Activated T-cell treated with anti-CD3 and anti-CD28 coated beads for 4 hours (primary cell): ENCODE results near the gene FAM136A.
"Not testable (repeated sequence)": the region's sequence is repeated elsewhere in the genome, so short reads cannot be mapped to it uniquely, and the experiment has no call there.

Experiments used
- DNase-seq: peaks from one replicate; pipeline ENCODE4 v3.0.0-alpha.2; 2020

FAM136A gene

DNA sequence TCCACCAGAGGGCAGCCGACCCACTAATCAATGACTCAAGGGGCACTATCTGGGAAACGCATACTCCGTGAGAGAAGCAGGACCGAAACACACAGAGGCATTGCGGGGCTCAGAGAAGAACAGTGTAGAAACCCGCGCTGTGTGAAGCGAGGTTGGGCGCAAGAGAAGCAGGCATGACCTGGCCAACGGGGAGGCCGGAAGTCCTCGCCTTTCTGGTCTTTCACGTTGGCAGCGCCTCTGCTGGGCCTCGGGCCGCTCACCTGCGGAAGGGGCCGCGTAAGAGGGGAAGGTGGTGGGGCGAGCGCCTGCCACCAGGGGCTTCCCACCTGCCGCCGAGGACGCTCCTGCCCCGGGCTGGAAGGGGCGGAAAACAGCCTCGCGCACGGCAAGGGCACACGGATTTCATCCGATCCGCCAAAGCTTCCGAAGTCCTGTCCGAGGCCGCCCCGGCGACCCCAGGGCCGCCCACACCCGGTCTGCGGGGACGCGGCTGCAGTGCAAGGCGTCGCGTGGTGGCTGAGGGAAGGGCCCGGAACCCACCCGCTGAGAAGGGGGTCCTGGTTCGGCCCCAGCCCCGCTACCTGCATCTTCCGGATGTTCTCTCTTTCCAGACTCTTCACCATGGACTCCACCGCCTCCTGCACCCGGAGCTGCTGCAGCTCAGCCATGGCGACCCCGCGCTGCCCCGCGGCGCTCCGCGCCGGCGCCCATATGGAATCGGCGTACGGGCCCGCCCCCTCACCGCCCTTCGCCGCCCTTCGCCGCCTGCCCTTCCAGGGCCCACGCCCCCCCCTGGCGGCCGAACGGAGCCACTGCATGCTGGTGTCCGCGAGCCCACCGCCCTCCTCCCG is at the start of gene FAM136A:
TSS of gene FAM136A (minus strand) at position 724 of the 851 bp plus-strand sequence. CDS start at position 668, 56 bp downstream.
- DNase-seq, result peak; percentile 84

DNA sequence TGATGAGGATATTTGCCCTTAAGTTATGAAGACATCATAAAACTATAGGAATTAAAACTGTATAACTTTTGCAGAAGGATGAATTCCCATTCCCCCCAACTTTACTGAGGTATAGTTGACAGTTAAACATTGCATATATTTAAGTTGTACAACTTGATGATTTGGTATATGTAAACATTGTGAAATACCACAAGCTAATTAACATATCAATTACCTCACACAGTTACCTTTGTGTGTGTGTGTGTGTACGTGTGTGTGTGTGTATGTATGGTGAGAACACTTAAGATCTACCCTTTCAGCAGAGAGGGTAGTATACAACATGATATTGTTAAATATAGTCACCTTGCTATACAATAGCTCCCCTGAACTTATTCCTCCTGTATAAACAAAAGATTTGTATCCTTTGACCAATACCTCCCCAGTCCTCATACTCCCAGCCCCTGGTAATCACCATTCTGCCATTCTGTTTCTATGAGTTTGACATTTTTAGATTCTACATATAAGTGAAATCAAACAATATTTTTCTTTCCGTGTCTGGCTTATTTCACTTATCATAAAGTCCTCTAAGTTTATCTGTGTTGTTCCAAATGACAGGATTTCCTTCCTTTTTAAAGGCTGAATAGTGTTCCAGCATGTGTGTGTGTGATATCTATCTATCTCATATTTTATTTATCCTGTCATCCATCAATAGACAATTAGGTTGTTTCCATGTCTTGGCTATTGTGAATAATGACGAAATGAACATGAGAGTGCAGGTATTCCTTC is 48.2 kb upstream of the FAM136A start:
- no peak for DNase-seq

DNA sequence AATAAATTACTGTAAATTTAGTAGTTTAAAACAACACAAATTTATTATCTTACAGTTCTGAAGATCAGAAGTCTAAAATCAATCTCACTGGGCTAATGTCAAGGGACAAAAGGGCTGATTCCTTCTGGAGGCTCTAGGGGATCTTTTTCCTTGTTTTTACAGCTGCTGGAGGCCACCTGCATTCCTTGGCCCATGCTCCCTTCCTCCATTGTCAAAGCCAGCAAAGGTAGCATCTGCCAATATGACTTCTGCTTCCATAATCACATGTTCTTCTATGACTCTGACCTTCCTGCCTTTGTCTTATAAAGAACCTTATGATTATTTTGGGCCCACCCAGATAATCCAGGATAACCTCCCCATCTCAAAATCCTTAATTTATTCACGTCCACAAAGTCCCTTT is 46.0 kb upstream of the FAM136A start:
- no peak for DNase-seq

DNA sequence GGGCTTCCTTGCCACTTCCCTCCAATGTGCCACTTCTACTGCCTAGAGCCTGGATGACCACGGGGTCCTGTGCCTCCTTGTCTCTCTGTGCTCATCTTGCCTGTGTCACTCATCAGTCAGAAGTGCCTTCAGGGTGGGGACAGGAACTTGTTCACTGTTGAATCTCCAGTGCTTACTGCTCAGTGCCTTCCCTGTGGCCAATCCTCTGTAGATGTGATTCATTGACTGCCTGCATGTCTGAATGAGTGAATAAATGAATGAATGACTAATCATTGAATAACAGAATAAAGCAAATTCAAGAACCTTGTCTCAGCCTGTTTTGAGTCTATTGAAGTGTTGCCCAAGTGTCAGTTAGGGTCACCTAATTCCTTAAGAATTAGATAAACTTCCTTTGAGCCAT is 42.3 kb upstream of the FAM136A start:
- DNase-seq, result no peak

DNA sequence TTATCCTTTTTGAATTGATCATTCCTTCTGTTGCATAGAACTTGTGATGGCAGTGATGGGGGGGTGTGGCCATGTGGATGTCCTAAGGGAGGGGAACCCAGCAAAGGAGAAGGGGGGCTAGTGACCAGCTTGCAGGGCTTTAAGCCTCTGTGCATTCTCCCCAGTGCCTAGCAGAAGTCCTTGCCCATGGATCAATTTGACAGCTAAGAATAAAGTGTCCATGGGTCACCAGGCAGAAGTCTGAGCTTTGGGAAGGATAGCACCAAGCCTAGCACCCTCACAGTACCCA is 39.6 kb upstream of the FAM136A start:
- DNase-seq, result no peak

DNA sequence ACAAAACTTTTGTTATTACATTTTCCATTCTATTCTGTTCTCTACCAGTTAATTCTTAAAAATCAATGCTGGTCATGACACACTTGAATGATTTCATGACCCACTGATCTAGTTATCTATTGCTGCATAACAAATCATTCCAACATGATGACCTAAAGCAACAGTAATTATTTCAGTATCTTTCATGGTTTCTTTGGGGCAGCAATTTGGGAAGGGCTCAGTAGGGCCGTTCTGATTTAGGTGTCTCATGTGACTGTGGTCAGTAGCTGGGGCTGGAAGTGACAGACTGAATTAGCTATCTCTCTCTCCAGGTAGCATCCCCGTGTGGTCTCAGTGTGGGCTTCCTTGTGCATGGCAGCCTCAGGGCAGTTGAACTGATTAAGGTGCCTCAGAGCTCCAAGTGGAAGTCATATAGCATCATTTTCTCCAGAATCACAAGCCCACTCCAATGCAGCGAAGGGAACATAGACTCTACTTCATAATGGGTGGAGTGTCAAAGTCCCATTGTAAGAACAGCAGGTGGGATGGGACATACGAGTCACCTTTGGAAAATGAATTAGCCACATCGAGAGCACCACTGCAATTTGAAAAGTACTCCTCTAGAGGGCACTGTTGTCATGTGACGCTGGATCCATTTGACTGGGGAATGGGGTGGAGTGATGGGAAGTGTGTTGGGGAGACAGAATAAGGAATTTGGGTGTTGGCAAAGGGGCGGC is 39.1 kb upstream of the FAM136A start:
- peak; percentile 8 for DNase-seq

DNA sequence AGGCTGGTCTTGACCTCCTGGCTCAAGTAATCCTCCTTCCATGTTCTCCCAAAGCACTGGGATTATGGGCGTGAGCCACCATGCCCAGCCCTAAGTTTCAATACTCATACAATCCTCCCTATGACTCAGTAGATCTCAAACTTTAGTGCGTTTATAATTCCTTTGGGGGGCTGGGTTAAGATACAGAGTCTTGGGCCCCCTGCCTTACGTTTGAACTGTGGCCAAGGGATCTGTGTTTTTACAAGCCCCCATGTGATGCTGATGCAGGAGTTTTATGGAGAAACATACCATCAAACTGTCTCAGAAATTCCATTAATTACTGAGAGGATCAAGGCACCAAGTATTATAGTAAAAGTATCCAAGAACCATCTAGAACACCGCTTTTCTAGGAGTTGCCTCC is 38.2 kb upstream of the FAM136A start:
- no peak for DNase-seq

DNA sequence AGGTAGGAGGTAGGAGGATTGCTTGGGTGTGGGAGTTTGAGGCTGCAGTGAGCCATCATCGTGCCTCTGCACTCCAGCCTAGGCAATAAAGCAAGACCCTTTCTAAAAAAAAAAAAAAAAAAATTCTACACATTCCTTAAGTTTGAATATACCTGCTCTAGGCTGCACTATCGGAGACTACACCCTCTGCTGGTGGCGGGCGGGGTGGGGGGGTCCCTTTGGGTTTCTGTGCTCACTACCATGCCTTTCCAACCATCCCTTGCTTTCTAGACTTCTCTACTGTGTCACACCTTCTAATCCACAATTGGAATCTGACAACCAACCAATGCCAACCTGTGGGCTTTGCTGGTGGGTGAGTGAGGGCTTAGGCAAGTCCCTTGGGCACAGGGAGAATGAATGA is 34.7 kb upstream of the FAM136A start:
- DNase-seq, result no peak

DNA sequence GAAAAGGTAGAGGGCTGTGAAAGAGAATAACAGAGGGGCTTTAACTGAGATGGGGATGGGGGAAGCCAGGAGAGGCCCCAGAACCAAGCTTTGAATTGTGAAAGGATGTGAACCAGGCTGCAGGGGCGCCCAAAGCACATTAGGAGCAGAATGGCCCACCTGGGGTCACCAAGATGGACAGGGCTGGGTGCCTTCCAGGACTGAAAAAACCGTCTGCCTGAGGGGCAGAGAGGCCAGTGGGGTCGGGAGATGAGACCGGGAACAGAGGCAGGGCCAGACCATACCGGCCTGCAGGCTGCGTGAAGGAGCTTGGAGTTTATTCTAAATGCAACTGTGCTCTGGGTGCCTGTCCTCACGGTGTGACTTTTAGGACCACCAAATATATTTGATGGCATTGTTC is 29.1 kb upstream of the FAM136A start:
- no peak for DNase-seq

DNA sequence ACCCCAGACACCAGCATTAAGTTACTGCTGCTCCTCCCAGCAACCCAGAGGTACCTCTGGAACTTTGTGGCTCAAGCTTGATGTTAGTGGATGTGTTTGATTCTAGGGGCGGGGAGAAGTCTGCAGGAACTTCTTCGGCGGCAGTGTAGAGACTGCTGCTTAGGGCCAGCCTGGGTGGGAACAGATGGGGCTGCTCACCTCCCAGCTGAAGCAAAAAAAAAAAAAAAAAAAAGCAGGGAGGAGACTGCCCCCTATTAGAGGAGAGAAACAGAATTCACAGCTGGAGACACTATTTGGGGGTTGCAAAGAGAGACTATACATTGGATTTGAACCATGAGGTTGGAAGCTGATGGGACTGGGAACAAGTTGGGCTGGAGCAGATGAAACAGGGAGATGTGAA is 28.6 kb upstream of the FAM136A start:
- DNase-seq, result no peak

DNA sequence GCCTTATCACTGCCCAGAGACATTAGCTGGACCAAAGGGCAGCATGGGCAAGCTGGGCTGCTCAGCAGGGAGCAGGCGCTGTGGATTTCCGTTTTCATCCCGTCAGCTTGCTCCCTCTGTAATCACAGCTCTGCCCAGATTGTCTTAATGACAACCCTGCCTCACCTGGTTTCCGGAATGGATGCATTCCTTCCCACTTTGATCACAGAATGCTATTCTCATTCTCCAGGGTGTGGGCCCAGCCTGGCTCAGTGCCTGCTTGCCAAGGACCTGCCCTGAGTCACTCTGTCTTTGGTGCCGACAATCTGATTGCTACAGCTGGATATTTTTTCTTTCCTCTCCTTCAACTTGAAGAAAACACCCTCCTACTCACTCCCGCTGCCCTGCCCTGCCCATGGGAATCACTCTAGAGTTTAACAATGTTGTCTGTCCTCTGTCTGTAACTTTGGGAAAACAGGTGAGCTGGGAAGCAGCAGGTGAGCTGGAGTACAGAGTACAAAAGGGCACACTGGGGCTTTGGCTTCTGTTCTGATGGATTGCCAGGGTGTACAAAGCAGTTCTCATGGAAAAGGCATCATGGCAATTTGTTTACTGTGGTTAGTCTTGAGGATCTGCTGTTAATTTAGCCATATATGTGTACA is 27.2 kb upstream of the FAM136A start:
- no peak for DNase-seq

DNA sequence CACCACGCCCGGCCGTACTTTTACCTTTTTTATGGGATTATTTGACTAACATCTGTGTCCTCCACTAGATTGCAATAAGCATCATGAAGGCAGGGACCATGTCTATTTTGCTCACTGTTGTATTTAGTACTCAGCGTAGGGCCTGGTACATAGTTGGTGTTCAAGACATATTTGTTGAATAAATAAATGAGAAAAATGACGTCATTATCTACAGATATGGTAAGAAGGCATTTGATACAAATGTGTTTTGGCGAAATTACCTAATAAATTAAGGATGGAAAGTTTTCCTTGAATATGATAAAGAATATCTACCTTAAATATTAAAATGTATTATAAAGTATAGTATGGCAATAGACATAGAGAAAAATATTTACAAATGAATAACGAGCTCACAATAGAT is 24.0 kb upstream of the FAM136A start:
- DNase-seq, result no peak

DNA sequence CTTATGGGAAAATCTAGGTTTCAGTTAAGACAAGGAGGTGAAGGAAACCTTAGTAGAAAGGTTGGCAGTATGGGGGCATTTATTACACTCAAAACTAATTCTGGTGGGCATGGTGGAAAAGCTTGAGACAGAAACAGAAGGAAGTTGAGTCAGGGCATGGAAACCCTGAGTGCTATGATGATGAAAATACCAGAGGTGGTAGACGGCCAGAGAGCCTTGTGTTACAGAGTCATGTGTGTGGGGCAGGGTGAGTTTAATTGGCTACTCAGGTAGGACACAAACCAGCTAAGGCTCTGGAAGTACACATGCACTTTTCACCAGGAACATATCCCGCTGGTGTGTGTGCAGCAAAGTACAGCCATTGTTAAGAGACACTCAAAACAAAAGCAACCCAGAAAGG is 20.7 kb upstream of the FAM136A start:
- DNase-seq, result no peak

DNA sequence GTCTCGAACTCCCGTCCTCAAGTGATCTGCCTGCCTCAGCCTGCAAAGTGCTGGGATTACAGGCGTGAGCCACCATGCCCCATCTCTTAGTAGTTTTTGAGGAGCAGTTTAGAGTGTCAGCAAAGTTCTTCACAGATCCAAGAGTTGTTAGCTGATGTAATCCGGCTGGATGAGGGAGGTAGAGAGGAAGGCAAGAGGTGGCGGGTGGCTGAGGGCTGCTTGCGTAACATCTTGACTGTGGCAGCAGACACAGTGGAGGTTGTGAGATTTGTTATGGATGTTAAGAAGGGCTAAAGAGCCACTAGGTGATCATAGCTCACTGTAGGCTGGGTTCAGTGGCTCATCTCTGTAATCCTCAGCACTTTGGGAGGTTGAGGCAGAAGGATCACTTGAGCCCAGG is 19.5 kb upstream of the FAM136A start:
- DNase-seq, result no peak

DNA sequence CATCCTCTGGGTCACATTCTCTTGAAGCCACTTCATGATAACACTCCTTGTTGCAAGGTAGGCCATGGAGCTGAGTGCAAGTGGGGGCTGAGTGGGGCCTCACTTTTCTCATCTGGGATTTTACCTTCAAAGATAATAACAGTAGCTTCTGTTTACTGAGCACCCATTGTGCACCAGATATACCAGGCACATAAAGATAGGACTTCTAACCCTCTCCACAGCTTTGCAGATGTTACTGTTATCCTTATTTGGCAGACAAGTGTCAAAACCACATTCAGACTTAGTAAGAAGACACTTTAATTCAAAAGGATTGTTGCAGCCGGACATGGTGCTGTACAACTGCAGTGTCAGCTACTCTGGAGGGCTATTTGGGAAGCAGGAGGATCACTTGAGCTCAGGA is 12.8 kb upstream of the FAM136A start:
- no peak for DNase-seq

DNA sequence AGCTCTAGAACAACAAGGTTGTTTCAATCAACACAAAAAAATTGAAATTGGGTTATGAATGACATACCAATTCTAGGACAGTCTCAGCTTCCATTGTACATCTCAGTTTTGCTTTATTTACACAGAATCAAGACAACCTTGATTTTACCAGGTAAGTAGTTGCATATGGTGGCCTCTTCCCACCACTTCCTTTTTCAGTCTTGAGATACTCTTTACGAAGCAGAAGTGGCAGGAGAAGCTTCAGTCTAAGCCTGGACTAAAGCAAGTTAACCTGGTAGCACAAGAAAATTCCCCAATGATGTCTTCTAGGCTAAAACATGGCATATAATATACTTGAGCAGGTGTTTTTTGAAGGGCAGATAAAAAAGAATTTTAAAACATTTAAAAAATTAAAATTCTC is 10.7 kb upstream of the FAM136A start:
- DNase-seq, result no peak

DNA sequence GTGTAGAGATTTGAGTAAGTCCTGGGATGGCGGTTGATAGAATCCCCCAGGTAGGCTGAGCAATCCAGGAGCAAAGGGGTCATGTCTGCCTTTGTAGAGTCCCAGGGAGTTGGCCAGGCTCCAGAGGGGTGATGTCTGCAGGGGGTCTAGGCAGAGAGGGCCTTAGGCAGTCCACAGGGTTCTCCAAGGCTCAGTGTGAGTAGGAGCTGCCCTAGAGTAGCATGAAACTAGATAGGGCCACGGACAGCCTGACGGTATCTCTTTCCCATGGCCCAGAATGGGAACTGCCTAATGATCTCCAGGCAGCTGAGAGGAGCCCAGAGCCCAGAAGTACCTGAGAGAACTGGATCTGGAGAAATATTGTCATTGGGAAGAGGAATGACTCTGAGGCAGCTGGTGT is 9.0 kb upstream of the FAM136A start:
- DNase-seq, result no peak

DNA sequence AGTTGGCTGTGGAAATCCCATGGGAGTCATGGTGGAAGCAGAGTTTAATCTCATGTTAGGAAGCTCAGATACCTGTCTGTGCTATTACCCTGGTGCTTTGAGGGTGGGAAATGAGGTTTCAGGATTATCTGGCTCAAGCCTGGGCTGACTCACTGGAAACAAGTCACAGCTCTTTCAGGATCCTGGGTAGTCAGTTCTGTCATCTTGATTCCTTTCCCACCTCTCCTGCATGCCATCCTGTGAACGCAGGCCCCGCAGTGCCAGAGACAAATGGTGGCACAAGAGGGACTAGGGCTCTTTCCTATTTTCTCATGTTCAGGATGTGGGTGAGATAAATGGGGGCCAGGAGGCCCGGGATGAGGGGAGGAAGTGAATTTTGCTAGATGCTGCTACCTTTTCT is 3.7 kb upstream of the FAM136A start:
- DNase-seq, result no peak

DNA sequence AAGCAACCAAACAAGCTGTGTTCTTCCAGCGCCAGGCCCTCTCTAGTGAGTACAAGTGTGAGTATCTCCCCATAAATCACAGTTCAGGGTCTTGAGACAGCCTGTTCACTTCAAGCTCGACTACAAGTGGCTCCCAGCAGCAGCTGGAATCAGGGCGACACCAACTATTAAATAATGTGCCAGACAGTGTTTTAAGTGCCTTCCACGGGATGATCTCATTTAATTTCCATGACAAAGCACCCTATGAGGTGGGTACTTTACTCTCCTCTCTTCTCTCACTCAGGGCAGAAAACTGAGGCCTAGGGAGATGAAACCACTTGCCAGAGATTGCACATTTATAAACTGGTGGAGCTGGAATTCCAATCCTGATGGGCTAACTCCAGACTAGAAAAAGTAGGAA is 2.6 kb upstream of the FAM136A start:
- no peak for DNase-seq

DNA sequence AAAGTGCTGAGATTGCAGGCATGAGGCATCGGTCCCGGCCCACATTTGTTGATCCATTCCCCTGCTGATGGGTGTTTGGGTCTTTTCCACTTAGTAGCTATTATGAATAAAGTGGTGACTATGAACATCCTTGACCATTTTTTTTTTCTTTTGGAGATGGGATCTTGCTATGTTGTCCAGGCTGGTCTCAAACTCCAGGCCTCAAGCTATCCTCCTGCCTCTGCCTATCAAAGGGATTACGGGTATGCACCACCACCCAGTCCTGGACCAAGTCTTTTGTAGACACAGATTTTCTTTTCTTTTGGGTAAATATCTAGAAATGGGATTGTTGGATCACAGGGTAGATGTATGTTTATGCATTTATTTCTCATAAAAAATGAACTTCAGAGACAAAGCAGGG is 1.3 kb upstream of the FAM136A start:
- DNase-seq, result no peak

DNA sequence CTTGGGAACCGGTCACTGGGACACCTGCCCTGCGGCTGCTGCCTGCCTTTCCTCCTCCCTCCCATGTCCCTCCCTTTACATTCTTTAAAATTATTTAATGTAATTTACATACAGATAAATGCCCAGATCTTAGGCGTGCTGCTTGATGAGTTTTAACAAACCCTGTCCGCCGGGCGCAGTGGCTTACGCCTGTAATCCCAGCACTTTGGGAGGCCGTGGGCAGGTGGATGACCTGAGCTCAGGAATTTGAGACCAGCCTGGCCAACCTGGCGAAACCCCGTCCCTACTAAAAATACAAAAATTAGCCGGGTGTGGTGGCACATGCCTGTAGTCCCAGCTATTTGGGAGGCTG is 304 bp upstream of the FAM136A start:
- DNase-seq, result not testable (repeated sequence)

DNA sequence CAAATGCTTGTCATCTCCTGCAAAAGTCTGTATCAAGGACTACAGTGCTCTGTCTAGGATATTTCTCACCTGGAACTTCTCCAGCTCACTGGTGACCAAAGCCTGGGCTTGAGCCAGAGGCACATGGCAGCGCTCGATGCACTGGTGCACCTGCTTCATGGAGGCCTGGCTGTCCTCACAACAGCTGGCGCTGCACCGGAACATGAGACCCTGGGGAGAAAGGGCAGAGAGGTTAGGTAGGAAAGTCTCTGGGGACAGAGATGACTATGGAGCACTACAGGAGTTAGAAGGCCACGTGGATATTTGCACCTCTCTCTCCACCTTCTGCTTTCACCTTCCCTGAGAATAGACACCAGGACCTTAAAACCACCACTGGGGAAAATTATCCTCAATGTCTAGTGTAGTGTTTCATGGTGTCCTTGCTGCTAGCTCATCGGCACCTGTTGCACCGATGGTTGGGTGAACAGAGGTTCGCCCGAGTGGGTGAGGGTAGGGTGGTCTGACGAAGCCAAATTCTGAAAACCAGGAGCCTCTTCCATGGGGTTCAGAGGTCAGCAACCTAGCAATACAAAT is 1.0 kb downstream of the FAM136A start:
- DNase-seq, result no peak

DNA sequence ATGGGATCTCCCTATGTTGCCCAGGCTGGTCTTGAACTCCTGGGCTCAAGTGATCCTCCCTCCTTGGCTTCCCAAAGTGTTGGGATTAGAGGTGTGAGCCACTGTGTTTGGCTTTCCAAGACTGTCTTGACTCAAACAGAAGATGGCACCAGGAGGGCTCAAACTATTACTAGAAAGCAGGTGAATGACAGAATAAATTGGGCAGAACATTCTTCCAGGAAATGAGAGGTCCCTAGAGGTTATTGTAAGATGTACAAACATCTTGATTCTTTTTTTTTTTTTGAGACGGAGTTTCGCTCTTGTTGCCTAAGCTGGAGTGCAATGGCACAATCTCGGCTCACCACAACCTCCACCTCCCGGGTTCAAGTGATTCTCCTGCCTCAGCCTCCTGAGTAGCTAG is 4.0 kb downstream of the FAM136A start:
- not testable (repeated sequence) for DNase-seq
